Measurements from ENCODE around the gene L2HGDH.
A peak's percentile ranks its signal among the peaks of the same experiment; 100 is the strongest.
"Not testable (repeated sequence)": the region's sequence is repeated elsewhere in the genome, so short reads cannot be mapped to it uniquely, and the experiment has no call there.

Gene L2HGDH

GRCh38 chr14:50338587-50338986 lies 26.6 kb upstream of the L2HGDH start:
- no peak for DNase-seq

GRCh38 chr14:50335989-50336824 lies 24.2 kb upstream of the L2HGDH start:
- peak; percentile 50 for DNase-seq

- DNase-seq: peak; percentile 86
These were observed 23.4 kb upstream of the L2HGDH start for GRCh38 chr14:50335389-50335788.

- DNase-seq: no peak
These were observed 22.2 kb upstream of the L2HGDH start for GRCh38 chr14:50334211-50334610.

- peak; percentile 93 for DNase-seq
These were observed 21.0 kb upstream of the L2HGDH start for GRCh38 chr14:50333014-50333509.

- DNase-seq: no peak
These were observed 19.6 kb upstream of the L2HGDH start for GRCh38 chr14:50331596-50331995.

GRCh38 chr14:50321009-50321660 lies 9.1 kb upstream of the L2HGDH start:
- peak; percentile 90 for DNase-seq

GRCh38 chr14:50320283-50320682 lies 8.3 kb upstream of the L2HGDH start:
- peak; percentile 51 for DNase-seq

- DNase-seq: no peak
These were observed 7.7 kb upstream of the L2HGDH start for GRCh38 chr14:50319721-50320120.

- no peak for DNase-seq
These were observed 7.3 kb upstream of the L2HGDH start for GRCh38 chr14:50319293-50319692.

- DNase-seq: peak; percentile 55
These were observed 6.1 kb upstream of the L2HGDH start for GRCh38 chr14:50318031-50318626.

- DNase-seq: not testable (repeated sequence)
These were observed 2.1 kb upstream of the L2HGDH start for GRCh38 chr14:50314098-50314497.

- no peak for DNase-seq
These were observed 665 bp upstream of the L2HGDH start for GRCh38 chr14:50312734-50313054.

- no peak for DNase-seq
These were observed 575 bp downstream of the L2HGDH start for GRCh38 chr14:50311337-50311971.

GRCh38 chr14:50310445-50310844 lies 1.6 kb downstream of the L2HGDH start:
- DNase-seq: no peak

GRCh38 chr14:50308363-50308915 lies 3.6 kb downstream of the L2HGDH start:
- DNase-seq: no peak

- DNase-seq: no peak
These were observed 8.1 kb downstream of the L2HGDH start for GRCh38 chr14:50303744-50304471.

- DNase-seq: no peak
These were observed 10.1 kb downstream of the L2HGDH start for GRCh38 chr14:50301914-50302313.

GRCh38 chr14:50299585-50299984 lies 12.4 kb downstream of the L2HGDH start:
- DNase-seq: no peak

GRCh38 chr14:50290306-50290705 lies 21.7 kb downstream of the L2HGDH start:
- DNase-seq: no peak

GRCh38 chr14:50288146-50288545 lies 23.9 kb downstream of the L2HGDH start:
- DNase-seq: no peak

GRCh38 chr14:50285861-50286260 lies 26.2 kb downstream of the L2HGDH start:
- no peak for DNase-seq
